ENCODE results near the gene ZNFX1.

DNA sequence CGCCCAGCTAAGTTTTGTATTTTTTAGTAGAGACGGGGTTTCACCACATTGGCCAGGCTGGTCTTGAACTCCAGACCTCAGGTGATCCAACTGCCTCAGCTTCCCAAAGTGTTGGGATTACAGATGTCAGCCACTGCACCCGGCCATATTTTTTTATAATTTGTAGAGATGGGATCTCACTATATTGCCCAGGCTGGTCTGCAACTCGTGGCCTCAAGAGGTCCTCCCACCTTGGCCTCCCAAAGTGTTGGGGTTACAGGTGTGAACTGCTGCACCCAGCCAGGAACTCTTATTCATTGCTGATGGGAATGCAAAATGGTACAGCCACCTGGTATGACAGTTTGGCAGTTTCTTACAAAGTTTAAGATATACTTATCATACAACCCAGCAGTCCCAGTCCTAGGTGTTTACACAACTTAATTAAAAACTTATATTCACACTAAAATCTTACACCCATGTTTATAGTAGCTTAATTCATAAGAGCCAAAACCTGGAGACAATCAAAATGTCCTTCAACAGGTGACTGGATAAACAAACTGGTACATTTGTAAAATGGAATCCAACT, 78.0 kb downstream of the ZNFX1 start:
- TF ChIP-seq, protein P1, sequence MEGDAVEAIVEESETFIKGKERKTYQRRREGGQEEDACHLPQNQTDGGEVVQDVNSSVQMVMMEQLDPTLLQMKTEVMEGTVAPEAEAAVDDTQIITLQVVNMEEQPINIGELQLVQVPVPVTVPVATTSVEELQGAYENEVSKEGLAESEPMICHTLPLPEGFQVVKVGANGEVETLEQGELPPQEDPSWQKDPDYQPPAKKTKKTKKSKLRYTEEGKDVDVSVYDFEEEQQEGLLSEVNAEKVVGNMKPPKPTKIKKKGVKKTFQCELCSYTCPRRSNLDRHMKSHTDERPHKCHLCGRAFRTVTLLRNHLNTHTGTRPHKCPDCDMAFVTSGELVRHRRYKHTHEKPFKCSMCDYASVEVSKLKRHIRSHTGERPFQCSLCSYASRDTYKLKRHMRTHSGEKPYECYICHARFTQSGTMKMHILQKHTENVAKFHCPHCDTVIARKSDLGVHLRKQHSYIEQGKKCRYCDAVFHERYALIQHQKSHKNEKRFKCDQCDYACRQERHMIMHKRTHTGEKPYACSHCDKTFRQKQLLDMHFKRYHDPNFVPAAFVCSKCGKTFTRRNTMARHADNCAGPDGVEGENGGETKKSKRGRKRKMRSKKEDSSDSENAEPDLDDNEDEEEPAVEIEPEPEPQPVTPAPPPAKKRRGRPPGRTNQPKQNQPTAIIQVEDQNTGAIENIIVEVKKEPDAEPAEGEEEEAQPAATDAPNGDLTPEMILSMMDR (conservative IDR thresholded peaks at IDR 0.05), result no peak
- no peak for TF ChIP-seq ZFX (IDR thresholded peaks at IDR 0.05)
